SK-N-SH (cell line): ENCODE results near the gene ZSCAN2. TPM values are rescaled to one million over a fixed set of nuclear protein-coding genes. Genes with fewer than 3 reads are reported as not detected.
A peak's percentile ranks its signal among the peaks of the same experiment; 100 is the strongest.
"Not testable (repeated sequence)": the region's sequence is repeated elsewhere in the genome, so short reads cannot be mapped to it uniquely, and the experiment has no call there.

Experiments used
- CTCF ChIA-PET: fragments of 300-600, 350-600 bp; formaldehyde crosslinking; extraction: SDS; loops from one replicate; lab custom pipeline; 2021; lab: Yijun Ruan, JAX
- POLR2A ChIA-PET: fragments of 350-600 bp; sonication (Branson Sonifier 250); formaldehyde crosslinking; extraction: SDS; loops from one replicate; lab custom pipeline; 2020; ENCODE audit warnings: antibody characterized with exemption, inconsistent platforms; lab: Yijun Ruan, JAX
- DNase-seq: peaks from one replicate; pipeline ENCODE4 v3.0.0; 2012
- H2AFZ ChIP-seq: fragments of 200-600 bp; sonication (generic); 2 replicates; pipeline ENCODE4 v1.8.1; 2016; ENCODE audit warnings: antibody characterized with exemption, mild to moderate bottlenecking, low read depth
- H3F3A ChIP-seq: fragments of 200-600 bp; sonication (generic); replicated peaks from 2 replicates; pipeline ENCODE3; 2016; ENCODE audit warnings: antibody characterized with exemption, mild to moderate bottlenecking; ENCODE audit not compliant: insufficient read depth
- H3K27ac ChIP-seq, 2 experiments: fragments of 200-500 bp in 1 of 2; fragments of 200-600 bp in 1 of 2; sonication (Bioruptor generic) in 1 of 2; sonication (generic), shearing (Covaris generic) in 1 of 2; 2 replicates each; pipeline versions ENCODE4 v1.5.1 to v1.6.1; 2014 to 2016; ENCODE audit warnings: low read depth in 2 of 2, inconsistent platforms in 1 of 2, low read length in 1 of 2, mild to moderate bottlenecking in 1 of 2, mixed read lengths in 1 of 2
- H3K27me3 ChIP-seq: fragments of 200-600 bp; sonication (generic), shearing (Covaris generic); 2 replicates; pipeline ENCODE4 v1.6.1; 2016; ENCODE audit warnings: mixed run types; ENCODE audit not compliant: insufficient read depth
- H3K36me3 ChIP-seq, 2 experiments: fragments of 200-500 bp in 1 of 2; fragments of 200-600 bp in 1 of 2; sonication (Bioruptor generic) in 1 of 2; sonication (generic) in 1 of 2; replicated peaks in 1 of 2; 2 replicates each; pipeline versions ENCODE3 to v1.5.1; 2014 to 2016; ENCODE audit warnings: low read length in 1 of 2, mild to moderate bottlenecking in 1 of 2; ENCODE audit not compliant: insufficient read depth in 2 of 2, control insufficient read depth in 1 of 2
- H3K4me1 ChIP-seq, 2 experiments: fragments of 200-500 bp in 1 of 2; fragments of 200-600 bp in 1 of 2; sonication (Bioruptor generic) in 1 of 2; sonication (generic), shearing (Covaris generic) in 1 of 2; 2 replicates each; pipeline versions ENCODE4 v1.5.1 to v1.6.1; 2014 to 2016; ENCODE audit warnings: low read depth in 1 of 2, low read length in 1 of 2, mixed run types in 1 of 2; ENCODE audit not compliant: insufficient read depth in 2 of 2, control insufficient read depth in 1 of 2
- H3K4me2 ChIP-seq: fragments of 200-600 bp; sonication (generic), shearing (Covaris generic); 2 replicates; pipeline ENCODE4 v1.6.1; 2017; ENCODE audit warnings: mixed run types
- H3K4me3 ChIP-seq, 2 experiments: fragments of 200-500 bp in 1 of 2; fragments of 200-600 bp in 1 of 2; sonication (Bioruptor generic) in 1 of 2; sonication (generic), shearing (Covaris generic) in 1 of 2; 2 replicates each; pipeline versions ENCODE4 v1.5.1 to v1.8.1; 2014 to 2016; ENCODE audit warnings: low read depth in 2 of 2, inconsistent platforms in 1 of 2, low read length in 1 of 2, mild to moderate bottlenecking in 1 of 2, mixed read lengths in 1 of 2, moderate library complexity in 1 of 2
- H3K79me2 ChIP-seq: fragments of 200-600 bp; sonication (generic); 2 replicates; pipeline ENCODE4 v1.8.1; 2017; ENCODE audit warnings: mild to moderate bottlenecking; ENCODE audit not compliant: insufficient read depth
- H3K9ac ChIP-seq: fragments of 200-600 bp; sonication (generic); 2 replicates; pipeline ENCODE4 v1.6.1; 2017; ENCODE audit warnings: mixed run types
- H3K9me2 ChIP-seq: fragments of 200-600 bp; sonication (generic); 2 replicates; pipeline ENCODE4 v1.6.1; 2017; ENCODE audit warnings: mixed run types
- H3K9me3 ChIP-seq: fragments of 200-600 bp; sonication (generic); 2 replicates; pipeline ENCODE4 v1.6.1; 2017; ENCODE audit warnings: mixed run types, mild to moderate bottlenecking, moderate library complexity
- H4K20me1 ChIP-seq: fragments of 200-600 bp; sonication (generic); 2 replicates; pipeline ENCODE4 v1.6.1; 2017; ENCODE audit warnings: mild to moderate bottlenecking, mixed run types; ENCODE audit not compliant: insufficient read depth
- CHD2 ChIP-seq: fragments of 150-350 bp; IDR thresholded peaks from 2 replicates; pipeline ENCODE4 v1.6.1; 2018; ENCODE audit warnings: low read length; ENCODE audit not compliant: partially characterized antibody
- CTCF ChIP-seq: fragments of 200-600 bp; sonication (generic); IDR thresholded peaks from 2 replicates; pipeline ENCODE4 v1.6.1; 2017; ENCODE audit warnings: antibody characterized with exemption, mild to moderate bottlenecking, moderate library complexity
- FOXJ3 ChIP-seq: sonication (generic); formaldehyde crosslinking; IDR thresholded peaks from 2 replicates; pipeline ENCODE4 v1.5.1; 2020; ENCODE audit warnings: mild to moderate bottlenecking, missing genetic modification reagents
- TCF12 ChIP-seq: IDR thresholded peaks from 2 replicates; pipeline ENCODE4 v1.4.0; 2012
- WGBS: methylation state at CpG from one replicate; pipeline ENCODE4 v1.1.6; 2017; ENCODE audit warnings: low lambda C conversion rate; 5-methylcytosine and 5-hydroxymethylcytosine counted together
- polyA plus RNA-seq, 3 experiments: library from polyadenylated mRNA; depleted of rRNA; stranded (reverse); fragments of >200 nt; gene quantifications; 2 replicates each; pipeline ENCODE4 v1.2.3, GENCODE V29; 2012

Gene ZSCAN2
- polyA plus RNA-seq, 1 of the 3 experiments (the other 2 are of a cell fraction) = 22.0 TPM

- TF ChIP-seq CTCF (no peak), TCF12 (no peak), CHD2 (peak; percentile 40)
Observed at GRCh38 chr15:84600687-84601554, at the start of gene ZSCAN2 (continued).

- H4K20me1 ChIP-seq, H3K9ac ChIP-seq, H3K4me3 ChIP-seq, H3K27ac ChIP-seq, H3K9me3 ChIP-seq, H3K4me2 ChIP-seq, H3K9me2 ChIP-seq, POLR2A ChIA-PET, H3K27me3 ChIP-seq, H2AFZ ChIP-seq, H3K4me1 ChIP-seq, H3F3A ChIP-seq, CTCF ChIA-PET, DNase-seq: not testable (repeated sequence)
- H3K79me2 ChIP-seq = peaks cover 31% of the 10 kb centered on the region
- 100% methylated on average over 2 of the region's 2 CpGs for WGBS
- H3K36me3 ChIP-seq = peaks cover 0 to 51% of the 10 kb centered on the region in 2 experiments
Observed at GRCh38 chr15:84551624-84552023, 49.2 kb upstream of the ZSCAN2 start.

GRCh38 chr15:84552896-84553295 is 47.9 kb upstream of the ZSCAN2 start:
- Histone ChIP-seq H4K20me1 (no peaks in the 10 kb centered on the region), H2AFZ (no peak overlapping the region), H3K27me3 (no peaks in the 10 kb centered on the region), H3K9me3 (no peaks in the 10 kb centered on the region), H3F3A (no peaks in the 10 kb centered on the region), H3K4me3 (no peak overlapping the region), H3K79me2 (peaks cover 39% of the 10 kb centered on the region), H3K4me2 (no peak overlapping the region), H3K4me1 (no peaks in the 10 kb centered on the region), H3K9ac (no peak overlapping the region), H3K27ac (no peak overlapping the region), H3K36me3 (peaks cover 0 to 46% of the 10 kb centered on the region in 2 experiments), H3K9me2 (no peaks in the 10 kb centered on the region)
- no peak for DNase-seq
- ChIA-PET CTCF (interaction anchor here (1.0 kb wide), 1 partner anchor 9 kb away, joined by 3 read pairs; no protein-coding TSS in a partner anchor), POLR2A (no interaction called here)
- WGBS = 93% methylated on average over 1 of the region's 1 CpG
- TF ChIP-seq FOXJ3 (CRISPR knock-in tag) = no peak

- H3K27ac ChIP-seq, H4K20me1 ChIP-seq, H2AFZ ChIP-seq, DNase-seq, H3K4me2 ChIP-seq, H3K9me2 ChIP-seq, POLR2A ChIA-PET, H3K9me3 ChIP-seq, H3F3A ChIP-seq, H3K4me1 ChIP-seq, H3K4me3 ChIP-seq, CTCF ChIA-PET, H3K27me3 ChIP-seq, H3K9ac ChIP-seq: not testable (repeated sequence)
- Histone ChIP-seq H3K36me3 (peaks cover 0 to 25% of the 10 kb centered on the region in 2 experiments), H3K79me2 (peaks cover 32% of the 10 kb centered on the region)
- 99% methylated on average over 3 of the region's 3 CpGs for WGBS
Observed at GRCh38 chr15:84556690-84557089, 44.1 kb upstream of the ZSCAN2 start.

GRCh38 chr15:84568021-84568420 is 32.8 kb upstream of the ZSCAN2 start:
- H3K4me3 ChIP-seq, H3K9ac ChIP-seq, H2AFZ ChIP-seq, DNase-seq, CTCF ChIA-PET, H3K9me2 ChIP-seq, H3K27ac ChIP-seq, H3K36me3 ChIP-seq, H3K4me1 ChIP-seq, POLR2A ChIA-PET, H4K20me1 ChIP-seq, H3K9me3 ChIP-seq, H3K27me3 ChIP-seq, H3K4me2 ChIP-seq: not testable (repeated sequence)
- WGBS = 90% methylated on average over 6 of the region's 6 CpGs
- H3K79me2 ChIP-seq = peaks cover 54% of the 10 kb centered on the region
- H3F3A ChIP-seq = peaks cover 23% of the 10 kb centered on the region
